HG03060 (cell line): ENCODE measurements around the gene PLEKHA7.
A peak's percentile ranks its signal among the peaks of the same experiment; 100 is the strongest.

ENCODE experiments used
- ATAC-seq: cut with Tn5 transposase; IDR thresholded peaks from one replicate; pipeline ENCODE4 v1.9.1; 2021; ENCODE audit warnings: low read depth, moderate number of reproducible peaks; ENCODE audit not compliant: unreplicated experiment

The PLEKHA7 gene

DNA sequence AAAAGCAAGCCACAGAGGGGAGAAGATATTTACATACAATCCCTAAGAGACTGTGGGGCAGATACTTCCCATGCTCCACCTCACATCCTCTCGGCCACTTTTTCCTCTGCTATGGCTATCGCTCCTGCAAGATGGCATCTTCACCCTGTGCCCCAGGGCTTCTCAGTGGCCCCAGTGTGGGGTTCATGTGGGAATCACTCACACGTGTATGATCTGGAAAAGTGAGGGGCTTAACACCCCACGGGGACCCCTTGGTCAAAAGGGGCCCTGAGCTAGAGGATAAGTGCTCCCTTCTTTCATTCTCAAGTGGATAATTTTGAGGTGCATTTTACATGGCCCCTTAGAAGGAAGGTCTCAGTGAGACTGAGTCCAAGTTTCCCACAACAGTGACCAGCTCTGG is 247.1 kb downstream of the PLEKHA7 start:
- no peak for ATAC-seq

DNA sequence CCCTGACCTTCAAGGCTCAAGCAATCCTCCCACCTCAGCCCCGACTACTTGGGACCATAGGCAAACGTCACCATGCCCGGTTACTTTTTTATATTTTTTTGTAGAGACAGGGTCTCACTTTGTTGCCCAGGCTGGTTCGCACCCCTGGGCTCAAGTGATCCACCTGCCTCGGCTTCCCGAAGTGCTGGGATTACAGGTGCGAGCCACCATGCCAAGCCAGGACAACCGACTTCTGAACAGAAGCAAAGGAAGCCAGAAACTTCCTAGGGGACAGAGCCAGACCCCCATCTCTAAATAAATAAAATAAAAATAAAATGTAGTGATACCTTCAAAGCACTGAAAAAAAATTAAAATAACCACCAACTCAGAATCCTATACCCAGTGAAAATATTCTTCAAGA is 249.3 kb downstream of the PLEKHA7 start:
- no peak for ATAC-seq

DNA sequence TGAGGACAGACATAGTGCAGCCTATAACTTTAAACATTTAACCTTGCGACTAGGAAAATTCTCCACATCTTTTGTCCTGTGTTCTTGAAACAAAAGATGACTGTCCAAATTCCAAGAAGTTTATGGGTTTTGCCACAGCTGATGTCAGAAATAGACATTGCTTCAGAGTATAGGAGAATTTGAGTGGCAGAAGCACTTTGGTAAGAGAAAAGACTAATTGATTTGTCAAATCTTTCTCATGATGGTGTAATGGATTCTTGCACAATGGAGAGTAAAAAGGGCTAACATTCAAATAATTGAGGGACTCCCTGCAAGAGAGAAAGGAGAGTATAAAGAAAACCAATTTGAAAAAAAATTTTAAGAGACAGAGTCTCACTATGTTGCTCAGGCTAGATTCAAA is 250.5 kb downstream of the PLEKHA7 start:
- no peak for ATAC-seq

DNA sequence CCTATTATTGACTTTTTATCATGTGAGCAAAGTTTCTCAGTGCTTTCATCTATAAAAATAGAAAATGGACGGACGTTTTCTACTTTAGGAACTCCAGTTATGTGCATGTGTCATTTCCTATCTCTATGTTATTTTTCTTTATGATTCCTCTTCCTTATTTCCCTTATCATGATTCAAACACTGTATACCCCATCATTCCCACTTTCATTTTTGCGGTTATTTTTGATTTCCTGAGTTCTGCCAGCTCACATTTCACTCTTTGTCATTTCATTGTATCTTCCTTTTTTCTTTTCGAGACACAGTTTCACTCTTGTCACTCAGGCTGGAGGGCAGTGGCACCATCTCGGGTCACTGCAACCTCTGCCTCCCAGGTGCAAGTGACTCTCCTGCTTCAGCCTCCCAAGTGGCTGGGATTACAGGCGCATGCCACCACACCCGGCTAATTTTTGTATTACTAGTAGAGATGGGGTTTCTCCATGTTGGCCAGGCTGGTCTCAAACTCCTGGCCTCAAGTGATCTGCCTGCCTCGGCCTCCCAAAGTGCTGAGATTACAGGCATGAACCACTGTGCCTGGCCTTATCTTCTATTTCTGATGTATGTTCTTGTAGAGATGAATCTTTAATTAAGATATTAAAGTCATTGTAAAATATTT is 254.2 kb downstream of the PLEKHA7 start:
- no peak for ATAC-seq

DNA sequence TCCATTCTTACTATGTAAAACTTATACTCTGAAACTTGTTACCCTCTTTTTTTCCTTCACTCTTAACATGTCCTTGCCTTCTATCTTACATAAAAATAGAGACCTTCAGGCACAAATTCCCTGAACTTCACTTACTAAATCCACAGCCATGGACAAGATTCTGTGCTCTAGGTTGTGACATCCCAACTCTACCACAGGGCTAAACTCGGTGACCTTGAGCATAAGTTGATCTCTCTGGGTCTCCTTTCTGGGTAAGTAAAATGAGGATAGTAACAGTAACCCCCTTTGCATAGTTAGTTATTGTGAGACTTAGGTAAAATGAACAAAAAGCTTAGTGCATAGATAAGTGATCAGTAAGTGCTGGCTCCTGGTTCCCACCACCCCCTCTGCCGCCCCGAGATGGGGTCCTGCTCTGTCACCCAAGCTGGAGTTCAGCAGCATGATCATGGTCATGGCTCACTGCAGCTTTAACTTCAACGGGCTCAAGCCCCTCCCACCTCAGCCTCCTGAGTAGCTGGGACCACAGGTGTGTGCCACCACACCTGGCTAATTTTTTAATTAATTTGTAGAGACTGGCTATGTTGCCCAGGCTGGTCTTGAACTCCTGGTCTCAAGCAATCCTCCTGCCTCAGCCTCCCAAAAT is 255.7 kb downstream of the PLEKHA7 start:
- ATAC-seq, result no peak

DNA sequence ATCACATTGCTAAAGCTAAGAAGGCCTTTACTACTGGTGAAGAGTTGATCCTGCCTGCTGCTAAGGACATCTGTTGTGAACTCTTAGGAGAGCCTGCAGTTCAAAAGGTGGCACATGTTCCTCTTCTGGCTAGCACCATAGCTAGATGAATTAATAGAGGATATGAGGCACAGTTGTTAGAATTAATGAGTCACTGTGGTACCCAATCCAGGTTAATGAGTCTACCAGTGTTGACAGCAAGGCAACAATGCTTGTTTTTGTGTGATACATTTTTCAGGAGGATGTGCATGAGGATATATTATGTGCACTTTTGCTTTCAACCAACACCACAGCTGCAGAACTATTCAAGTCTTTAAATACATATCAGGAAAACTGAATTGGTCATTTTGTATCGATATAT is 263.8 kb downstream of the PLEKHA7 start:
- ATAC-seq, result no peak

DNA sequence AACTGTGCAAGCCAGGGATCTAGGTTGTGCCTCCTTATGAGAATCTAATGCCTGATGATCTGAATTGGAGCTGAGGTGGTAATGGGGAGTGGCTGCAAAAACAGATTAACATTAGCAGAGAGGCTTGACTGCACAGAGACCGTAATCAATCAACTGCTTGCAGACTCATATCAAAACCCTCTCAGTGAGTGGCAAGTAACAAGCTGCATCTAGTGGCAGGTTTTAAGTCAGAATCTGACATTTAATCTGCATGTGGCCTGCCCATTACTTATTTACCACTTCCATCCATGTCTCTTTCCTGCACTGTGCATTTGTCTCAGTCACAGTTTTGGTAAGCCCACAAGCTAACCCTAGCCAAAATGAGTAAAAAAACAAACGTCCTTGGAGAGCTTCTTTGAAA is 264.5 kb downstream of the PLEKHA7 start:
- ATAC-seq, result no peak

DNA sequence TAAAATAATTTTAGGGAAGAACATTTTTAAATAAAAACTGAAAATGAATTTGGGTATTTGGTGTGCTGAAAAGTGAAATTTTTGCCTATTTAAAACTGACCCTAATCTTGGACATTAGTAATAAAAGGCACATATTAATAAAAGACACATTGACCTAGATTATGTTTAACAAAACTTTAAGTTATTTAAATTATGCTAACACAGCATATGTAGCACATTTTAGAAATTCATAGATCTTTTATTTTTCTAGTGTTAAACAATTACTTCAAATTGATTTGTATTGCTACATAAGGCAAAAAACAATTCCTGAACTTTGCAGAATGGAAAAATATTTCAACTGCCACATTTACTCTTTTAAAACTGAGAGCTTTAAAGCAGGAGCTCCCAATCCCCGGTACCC is 265.1 kb downstream of the PLEKHA7 start:
- no peak for ATAC-seq

DNA sequence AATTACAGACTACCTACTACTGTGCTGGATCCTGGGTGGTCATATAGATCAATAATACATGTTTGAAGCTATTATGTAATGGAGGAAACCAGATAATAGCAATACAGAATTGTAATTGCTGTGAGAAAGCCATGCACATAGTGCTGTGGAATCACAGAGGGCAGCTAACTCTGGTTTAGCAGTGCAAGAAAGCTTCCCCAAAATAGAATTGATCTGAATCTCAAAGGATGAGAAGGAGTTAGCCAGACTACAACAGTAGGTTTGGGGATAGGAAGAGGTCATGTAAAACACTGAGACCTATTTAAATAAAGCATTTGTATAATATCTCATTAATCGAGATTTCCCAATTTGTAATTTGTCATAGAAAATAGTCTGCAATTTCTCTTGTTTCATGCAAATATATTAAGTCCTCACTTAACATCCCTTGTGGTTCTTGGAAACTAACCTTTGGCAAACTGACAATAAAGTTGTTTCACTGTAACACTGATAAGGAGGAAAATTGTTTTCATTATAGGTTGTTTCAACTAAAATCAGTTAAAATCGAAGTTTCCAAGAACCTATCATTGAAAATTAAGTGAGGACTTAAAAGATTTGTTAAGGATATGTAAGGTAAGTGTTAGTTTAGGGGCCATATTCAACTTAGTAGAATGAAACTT is 268.1 kb downstream of the PLEKHA7 start:
- ATAC-seq, result no peak

DNA sequence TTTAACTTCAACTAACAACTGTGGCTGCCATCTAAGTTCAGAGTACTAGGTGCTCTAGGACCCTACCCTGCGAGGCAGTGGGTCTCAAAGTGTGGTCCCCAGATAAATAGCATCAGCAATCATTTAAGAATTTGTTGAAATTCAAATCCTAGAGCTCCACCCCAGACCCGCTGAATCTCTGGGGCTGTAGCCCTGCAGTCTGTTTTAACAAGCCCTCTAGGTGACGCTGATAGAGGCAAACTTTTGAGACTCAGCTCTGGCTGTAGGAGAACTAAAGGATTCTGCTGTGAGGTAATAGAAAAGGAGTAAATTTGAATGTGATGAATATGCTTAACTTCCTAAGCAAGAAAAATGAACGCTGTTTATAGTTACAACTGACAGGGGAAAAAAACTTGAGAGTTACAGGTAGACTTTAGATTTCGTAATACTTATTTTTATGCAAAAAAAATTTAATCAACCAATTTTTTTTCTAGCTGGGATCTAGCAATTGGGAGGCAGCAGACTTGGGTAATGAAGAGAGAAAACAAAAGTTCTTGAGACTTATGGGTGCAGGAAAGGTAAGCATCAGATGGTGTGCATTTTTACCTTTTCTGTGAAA is 270.0 kb downstream of the PLEKHA7 start:
- ATAC-seq, result no peak

DNA sequence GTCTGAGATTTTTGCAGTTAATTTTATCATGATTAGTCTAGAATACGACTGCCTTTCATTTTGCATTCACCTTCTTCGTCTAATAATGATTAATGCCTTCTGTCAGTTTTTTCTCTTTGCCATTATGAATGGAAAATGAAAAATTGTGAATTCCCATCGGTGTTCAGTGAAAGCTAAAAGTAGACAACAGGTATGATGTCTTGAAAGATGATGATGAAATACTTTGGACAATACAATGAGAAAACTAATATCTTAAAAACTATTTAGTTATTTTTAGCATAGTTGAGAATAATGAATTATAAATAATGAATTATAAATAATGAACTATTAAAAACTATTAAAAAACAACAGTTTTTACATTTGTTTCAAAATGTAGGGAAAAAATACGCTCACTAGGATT is 270.7 kb downstream of the PLEKHA7 start:
- ATAC-seq, result no peak

DNA sequence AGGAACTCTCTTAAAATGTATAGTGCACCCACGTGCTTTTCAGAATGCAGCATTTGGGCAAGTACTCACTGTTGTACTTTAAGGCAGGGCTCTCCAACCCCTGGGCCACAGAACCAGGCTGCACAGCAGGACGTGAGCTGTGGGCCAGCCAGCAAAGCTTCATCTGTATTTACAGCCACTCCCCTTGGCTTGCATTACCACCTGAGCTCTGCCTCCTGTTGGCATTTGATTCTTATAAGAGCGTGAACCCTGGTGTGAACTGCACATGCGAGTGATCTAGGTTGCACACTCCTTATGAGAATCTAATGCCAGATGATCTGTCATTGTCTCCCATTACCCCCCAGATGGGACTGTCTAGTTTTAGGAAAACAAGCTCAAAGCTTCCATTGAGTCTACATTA is 272.7 kb downstream of the PLEKHA7 start:
- no peak for ATAC-seq

DNA sequence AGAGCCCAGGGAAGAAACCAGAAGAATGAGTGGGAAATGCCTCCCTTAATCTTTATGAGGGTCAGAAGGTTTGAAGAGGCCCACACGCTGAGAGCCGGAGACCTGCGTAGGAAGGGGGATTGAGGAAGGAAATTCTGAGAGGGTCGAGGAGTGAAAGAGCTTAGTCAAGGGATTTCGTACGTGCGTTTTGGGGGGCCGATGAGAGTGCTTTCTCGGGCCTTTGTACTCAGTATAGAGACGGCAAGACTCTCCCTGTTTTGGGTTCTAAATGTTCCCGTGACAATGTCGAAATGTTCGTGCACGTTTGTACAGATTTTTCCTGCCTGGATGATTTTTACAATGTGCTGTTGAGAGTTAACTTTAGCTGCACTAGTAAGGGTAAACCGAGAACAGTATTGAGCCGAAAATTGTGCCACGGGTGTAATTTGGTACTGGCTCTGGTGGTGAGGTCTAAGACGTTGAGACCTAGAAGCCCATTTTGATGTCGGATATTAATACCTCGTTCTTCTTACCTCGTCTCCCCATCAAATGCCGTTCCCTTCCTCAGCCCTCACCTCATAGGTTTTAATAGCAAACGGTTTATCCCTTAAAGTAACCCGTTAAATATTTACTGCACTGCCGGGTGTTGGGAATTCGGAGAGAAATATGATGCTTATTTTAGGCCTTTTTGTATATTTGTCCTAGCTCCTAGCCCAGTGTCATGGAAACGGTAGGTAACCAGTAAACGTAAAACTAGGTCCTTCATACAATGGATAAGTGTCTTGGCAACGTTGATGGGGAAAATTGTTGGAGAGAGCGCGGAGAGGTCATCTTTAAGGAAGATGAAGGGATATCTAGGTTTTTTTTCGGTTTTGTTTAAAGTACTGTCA is 275.0 kb downstream of the PLEKHA7 start:
- ATAC-seq, result no peak

DNA sequence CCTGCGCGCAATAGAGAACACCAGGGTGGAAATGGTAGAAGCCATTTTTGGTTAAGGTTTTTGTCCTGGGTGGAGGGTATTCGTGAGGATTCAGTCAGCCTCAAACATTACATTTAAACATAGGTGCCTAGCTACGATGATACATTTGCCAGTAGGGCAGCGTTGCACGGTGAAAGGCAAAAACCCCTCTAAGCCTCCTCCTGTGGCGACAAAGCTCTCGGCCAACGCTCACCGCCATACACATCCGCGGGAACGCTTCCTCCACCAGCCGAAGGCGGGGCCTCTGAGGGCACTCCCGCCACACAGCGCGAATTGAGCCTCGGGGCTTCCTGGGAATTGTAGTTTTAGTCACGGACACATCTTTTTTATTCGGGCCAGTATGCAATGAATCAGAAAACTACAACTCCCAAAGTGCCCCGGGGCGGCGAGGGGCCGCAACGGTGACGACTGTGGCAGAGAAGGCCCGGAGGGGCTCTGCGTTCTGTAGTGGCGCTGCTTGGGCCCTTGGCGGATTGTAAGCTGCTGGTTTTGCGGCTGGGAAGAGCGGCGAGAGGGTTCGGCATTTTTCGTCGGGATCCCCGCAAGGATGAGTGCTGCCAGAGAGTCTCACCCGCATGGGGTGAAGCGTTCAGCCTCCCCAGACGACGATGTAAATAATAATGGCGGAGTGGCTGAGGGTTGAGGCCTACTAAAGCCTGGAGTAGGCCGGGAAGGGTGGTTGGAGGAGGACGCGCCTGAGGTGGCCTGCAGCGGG is 275.8 kb downstream of the PLEKHA7 start, which contains the start of gene C11orf58:
TSS of gene C11orf58 (plus strand) at position 455 of the 754 bp plus-strand sequence. CDS start at position 587, 132 bp downstream.
- ATAC-seq, result peak; percentile 98

DNA sequence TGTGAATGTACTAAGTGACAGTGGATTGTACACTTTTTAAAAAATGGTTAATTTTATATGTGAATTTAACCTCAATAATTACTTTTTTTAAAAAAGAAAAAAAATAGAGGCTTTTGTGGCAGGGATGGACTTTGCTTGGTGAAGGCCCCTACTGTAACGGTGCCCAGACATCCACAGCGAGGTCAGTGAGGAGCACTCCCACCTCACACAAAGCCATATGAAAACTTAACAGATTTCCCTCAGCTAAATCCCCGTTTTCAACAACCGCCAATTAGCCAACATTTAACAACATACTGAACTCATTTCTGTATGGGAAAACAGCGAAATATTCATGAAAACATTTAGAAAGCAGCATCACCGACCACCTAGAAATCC is 276.4 kb downstream of the PLEKHA7 start:
- ATAC-seq, result no peak
